Measurements from ENCODE around the gene WSCD2.

DNA sequence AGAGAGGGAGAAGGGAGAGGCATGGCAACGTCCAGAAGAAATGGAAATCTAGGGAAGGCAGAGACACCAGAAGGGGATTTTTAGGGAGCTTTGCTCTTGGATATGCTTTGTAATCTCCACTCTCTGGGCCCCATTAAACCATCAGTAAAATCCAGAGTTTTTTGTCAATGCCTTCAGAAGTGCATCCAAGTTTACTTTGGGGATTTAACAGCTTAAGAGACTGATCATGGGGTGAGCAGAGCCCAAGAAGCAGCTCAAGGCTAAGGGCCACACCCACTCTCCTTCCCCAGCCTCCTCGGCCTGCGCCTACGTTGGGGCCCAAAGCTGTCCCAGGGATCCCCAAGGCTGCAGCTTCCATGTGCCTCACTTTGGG is 37.4 kb upstream of the WSCD2 start:
- TF ChIP-seq ZNF274 (IDR thresholded peaks at IDR 0.05; ENCODE audit: low read depth, low read length) = no peak
- TF ChIP-seq YY1 (IDR thresholded peaks at IDR 0.05; ENCODE audit: insufficient read depth, insufficient read length) = no peak

All from NT2/D1 (cell line).